Gastroesophageal sphincter (tissue), 4 donors: ENCODE data around the gene MYRF. TPM values are rescaled to one million over a fixed set of nuclear protein-coding genes. Genes with fewer than 3 reads are reported as not detected.

Experiments used
- ATAC-seq: fragments of 150-250 bp; one replicate; pipeline ENCODE4 v1.9.1; 2016; ENCODE audit warnings: mild to moderate bottlenecking, moderate library complexity
- H3K27ac ChIP-seq, 4 donors: fragments of 200-600 bp; sonication (generic) in 3 of 4; 1 replicate in 3 of 4; 2 replicates in 1 of 4; pipeline ENCODE4 v1.5.1; 2016 to 2019
- H3K27me3 ChIP-seq: fragments of 200-600 bp; sonication (generic); one replicate; pipeline ENCODE4 v1.5.1; 2019
- H3K36me3 ChIP-seq, 2 donors: fragments of 200-600 bp; sonication (generic); one replicate each; pipeline ENCODE4 v1.5.1; 2019; ENCODE audit warnings: control low read depth in 1 of 2
- H3K4me1 ChIP-seq, 3 donors: fragments of 200-600 bp; sonication (generic); 1 replicate in 2 of 3; 2 replicates in 1 of 3; pipeline ENCODE4 v1.5.1; 2016 to 2019; ENCODE audit warnings: control low read depth in 2 of 3
- H3K4me3 ChIP-seq, 2 donors: fragments of 200-600 bp; sonication (generic); one replicate each; pipeline ENCODE4 v1.5.1; 2019; ENCODE audit warnings: mild to moderate bottlenecking in 1 of 2, moderate library complexity in 1 of 2
- H3K9me3 ChIP-seq, 3 donors: fragments of 200-600 bp; sonication (generic); one replicate each; pipeline ENCODE4 v1.5.1; 2017 to 2019; ENCODE audit warnings: control low read depth in 2 of 3
- CTCF ChIP-seq, 4 experiments: fragments of 200-600 bp in 2 of 4; fragments of 450-650 bp in 2 of 4; sonication (generic) in 1 of 4; IDR thresholded peaks; one replicate each; pipeline ENCODE4 v1.5.1; 2017 to 2019; ENCODE audit warnings: antibody characterized with exemption in 4 of 4, mild to moderate bottlenecking in 2 of 4, moderate library complexity in 2 of 4
- EP300 ChIP-seq: sonication (generic); formaldehyde crosslinking; IDR thresholded peaks from one replicate; pipeline ENCODE4 v1.6.1; 2017; ENCODE audit warnings: antibody characterized with exemption, mild to moderate bottlenecking
- POLR2A ChIP-seq, 2 donors: fragments of 450-650 bp; IDR thresholded peaks; one replicate each; pipeline ENCODE4 v1.6.1; 2017; ENCODE audit warnings: antibody characterized with exemption in 2 of 2, mild to moderate bottlenecking in 2 of 2, moderate library complexity in 1 of 2
- POLR2AphosphoS5 ChIP-seq: sonication (generic); formaldehyde crosslinking; IDR thresholded peaks from one replicate; pipeline ENCODE4 v1.6.1; 2017; ENCODE audit warnings: antibody characterized with exemption
- WGBS, 2 donors: methylation state at CpG; one replicate each; pipeline ENCODE4 v1.1.5; 2018; ENCODE audit warnings: low coverage in 1 of 2; 5-methylcytosine and 5-hydroxymethylcytosine counted together
- total RNA-seq, 4 donors: library from RNA; depleted of rRNA; stranded (reverse); fragments of >200 nt; gene quantifications; one replicate each; pipeline ENCODE4 v1.1.0, GENCODE V29; 2016

MYRF gene
- total RNA-seq, 4 donors from 2014 or later: 0.10 to 0.78 (median 0.19) TPM

GRCh38 chr11:61707574-61707973, 44.9 kb upstream of the MYRF start:
- H3K27ac ChIP-seq: no peak overlapping the region
- ATAC-seq: no peak
- no peak overlapping the region for H3K4me3 ChIP-seq
- no peaks in the 10 kb centered on the region for H3K27me3 ChIP-seq
- H3K4me1 ChIP-seq: no peaks in the 10 kb centered on the region
- no peaks in the 10 kb centered on the region for H3K9me3 ChIP-seq
- TF ChIP-seq POLR2A (IDR thresholded peaks at IDR 0.05) (no peak), POLR2AphosphoS5 (no peak), CTCF (IDR thresholded peaks at IDR 0.05) (no peak), EP300 (no peak)
- H3K36me3 ChIP-seq: no peaks in the 10 kb centered on the region
- 90% methylated on average over 4 of the region's 9 CpGs; no CpG with 5 or more reads in 1 of the 2 donors for WGBS, 2 donors

DNA sequence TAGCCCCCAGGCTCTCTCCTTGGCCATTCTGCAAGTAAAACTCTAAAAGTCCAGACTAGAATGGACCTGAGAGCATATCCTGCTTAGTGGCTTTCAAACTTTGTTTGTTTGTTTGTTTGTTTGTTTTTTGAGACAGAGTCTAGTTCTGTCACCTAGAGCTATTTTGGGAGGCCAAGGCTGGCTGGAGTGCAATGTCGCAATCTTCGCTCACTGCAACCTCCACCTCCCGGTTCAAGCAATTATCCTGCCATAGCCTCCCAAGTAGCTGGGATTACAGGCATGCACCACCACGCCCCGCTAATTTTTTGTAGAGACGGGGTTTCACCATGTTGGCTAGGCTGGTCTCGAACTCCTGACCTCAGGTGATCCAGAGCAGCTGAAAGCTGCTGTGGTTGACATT, 43.3 kb upstream of the MYRF start:
- no peak overlapping the region for H3K4me3 ChIP-seq
- TF ChIP-seq CTCF (IDR thresholded peaks at IDR 0.05): no peak
- no peak for TF ChIP-seq POLR2AphosphoS5
- TF ChIP-seq EP300: no peak
- TF ChIP-seq POLR2A (IDR thresholded peaks at IDR 0.05): no peak
- H3K27ac ChIP-seq: no peak overlapping the region
- no peaks in the 10 kb centered on the region for H3K9me3 ChIP-seq
- H3K4me1 ChIP-seq: no peaks in the 10 kb centered on the region
- WGBS, 2 donors: 70 to 97% methylated on average over 2 to 4 of the region's 7 CpGs
- H3K36me3 ChIP-seq: no peaks in the 10 kb centered on the region
- no peak for ATAC-seq
- H3K27me3 ChIP-seq: no peaks in the 10 kb centered on the region

- Histone ChIP-seq H3K27ac (no peak overlapping the region), H3K9me3 (no peaks in the 10 kb centered on the region), H3K4me1 (no peaks in the 10 kb centered on the region), H3K36me3 (no peaks in the 10 kb centered on the region), H3K4me3 (no peak overlapping the region), H3K27me3 (no peaks in the 10 kb centered on the region)
- ATAC-seq: no peak
- 60% methylated on average over 1 of the region's 7 CpGs; no CpG with 5 or more reads in 1 of the 2 donors for WGBS, 2 donors
- TF ChIP-seq POLR2A (IDR thresholded peaks at IDR 0.05) (no peak), CTCF (IDR thresholded peaks at IDR 0.05) (no peak), EP300 (no peak), POLR2AphosphoS5 (no peak)
These were observed 42.9 kb upstream of the MYRF start for GRCh38 chr11:61709572-61709971.

- Histone ChIP-seq H3K27ac (no peak overlapping the region), H3K4me3 (no peak overlapping the region), H3K9me3 (no peaks in the 10 kb centered on the region), H3K27me3 (no peaks in the 10 kb centered on the region), H3K4me1 (no peaks in the 10 kb centered on the region), H3K36me3 (no peaks in the 10 kb centered on the region)
- no CpG with 5 or more reads among the region's 7 CpGs for whole genome bisulfite sequencing, 2 donors
- no peak for ATAC-seq
- TF ChIP-seq EP300: no peak
- no peak for TF ChIP-seq POLR2A (IDR thresholded peaks at IDR 0.05)
- no peak for TF ChIP-seq CTCF (IDR thresholded peaks at IDR 0.05)
- no peak for TF ChIP-seq POLR2AphosphoS5
These were observed 42.4 kb upstream of the MYRF start for GRCh38 chr11:61710019-61710418.

DNA sequence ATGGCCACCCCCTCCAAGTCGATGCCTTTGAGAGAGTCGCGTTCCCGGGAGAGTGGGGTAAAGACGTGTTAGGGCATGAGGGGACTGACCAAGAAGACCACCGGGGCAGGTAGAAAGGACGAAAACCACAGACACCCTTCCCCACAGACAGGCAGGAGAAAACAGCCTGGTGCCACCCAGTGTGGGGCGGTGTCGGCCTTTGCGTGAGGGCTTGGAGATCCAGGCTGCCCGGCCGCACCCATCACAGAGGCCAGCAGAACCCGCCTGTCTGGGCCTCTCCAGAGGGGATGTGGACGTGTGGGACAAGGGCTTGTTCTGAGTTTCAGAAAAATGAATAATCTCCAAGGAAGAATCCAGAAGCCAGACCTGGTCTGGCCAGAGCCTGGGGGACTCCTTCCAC, 41.4 kb upstream of the MYRF start:
- TF ChIP-seq POLR2AphosphoS5 (no peak), POLR2A (IDR thresholded peaks at IDR 0.05) (no peak), CTCF (IDR thresholded peaks at IDR 0.05) (no peak), EP300 (no peak)
- Histone ChIP-seq H3K4me3 (no peak overlapping the region), H3K27ac (peak overlapping the region in 1 of 4 donors; percentile 21), H3K36me3 (no peaks in the 10 kb centered on the region), H3K4me1 (peaks cover 0 to 4% (median 0%) of the 10 kb centered on the region in 3 donors), H3K27me3 (no peaks in the 10 kb centered on the region), H3K9me3 (no peaks in the 10 kb centered on the region)
- 84 to 93% methylated on average over 8 of the region's 14 CpGs for WGBS, 2 donors
- ATAC-seq: no peak
